LNCaP clone FGC (cell line): ENCODE results near the gene CD96.

Source experiments
- DNase-seq: peaks from one replicate; pipeline ENCODE4 v3.0.0-alpha.2; 2011; ENCODE audit warnings: low read depth
- H3K4me3 ChIP-seq: 2 replicates; pipeline ENCODE4 v1.5.1; 2011; ENCODE audit warnings: mild to moderate bottlenecking, low read depth, low read length, control low read depth
- TF ChIP-seq, protein P1 (sequence below): IDR thresholded peaks from 2 replicates; pipeline ENCODE4 v1.5.1; 2012; ENCODE audit warnings: mild to moderate bottlenecking; ENCODE audit not compliant: control insufficient read depth, insufficient read depth; ENCODE audit errors: extremely low read depth

The CD96 gene

GRCh38 chr3:111607240-111607920 is 65.4 kb downstream of the CD96 start:
- no peak overlapping the region for H3K4me3 ChIP-seq
- DNase-seq: no peak
- TF ChIP-seq, protein P1, sequence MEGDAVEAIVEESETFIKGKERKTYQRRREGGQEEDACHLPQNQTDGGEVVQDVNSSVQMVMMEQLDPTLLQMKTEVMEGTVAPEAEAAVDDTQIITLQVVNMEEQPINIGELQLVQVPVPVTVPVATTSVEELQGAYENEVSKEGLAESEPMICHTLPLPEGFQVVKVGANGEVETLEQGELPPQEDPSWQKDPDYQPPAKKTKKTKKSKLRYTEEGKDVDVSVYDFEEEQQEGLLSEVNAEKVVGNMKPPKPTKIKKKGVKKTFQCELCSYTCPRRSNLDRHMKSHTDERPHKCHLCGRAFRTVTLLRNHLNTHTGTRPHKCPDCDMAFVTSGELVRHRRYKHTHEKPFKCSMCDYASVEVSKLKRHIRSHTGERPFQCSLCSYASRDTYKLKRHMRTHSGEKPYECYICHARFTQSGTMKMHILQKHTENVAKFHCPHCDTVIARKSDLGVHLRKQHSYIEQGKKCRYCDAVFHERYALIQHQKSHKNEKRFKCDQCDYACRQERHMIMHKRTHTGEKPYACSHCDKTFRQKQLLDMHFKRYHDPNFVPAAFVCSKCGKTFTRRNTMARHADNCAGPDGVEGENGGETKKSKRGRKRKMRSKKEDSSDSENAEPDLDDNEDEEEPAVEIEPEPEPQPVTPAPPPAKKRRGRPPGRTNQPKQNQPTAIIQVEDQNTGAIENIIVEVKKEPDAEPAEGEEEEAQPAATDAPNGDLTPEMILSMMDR: no peak

DNA sequence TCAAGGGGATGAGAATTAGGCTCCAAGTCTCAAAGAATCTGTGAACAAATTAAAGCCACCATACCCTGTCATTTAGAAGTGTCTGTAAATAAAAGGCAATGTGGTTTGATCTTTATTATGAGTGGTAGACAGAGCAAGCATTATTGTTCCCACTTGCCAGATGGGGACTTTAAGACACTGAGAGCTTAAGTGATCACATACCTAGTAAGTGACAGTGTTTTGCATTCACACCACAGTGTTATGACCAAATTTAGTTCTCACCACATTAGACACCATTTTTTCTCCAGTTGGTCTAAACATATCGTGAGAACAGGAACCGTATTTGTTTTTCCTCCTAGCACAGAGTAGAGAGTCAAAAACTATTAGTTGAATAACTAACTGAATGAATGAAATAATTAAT is 66.4 kb downstream of the CD96 start:
- DNase-seq: no peak
- TF ChIP-seq, protein P1: no peak
- H3K4me3 ChIP-seq: no peak overlapping the region

GRCh38 chr3:111609700-111610099 is 67.7 kb downstream of the CD96 start:
- TF ChIP-seq, protein P1: no peak
- H3K4me3 ChIP-seq: no peak overlapping the region
- DNase-seq: no peak

- no peak overlapping the region for H3K4me3 ChIP-seq
- DNase-seq: no peak
- TF ChIP-seq, protein P1: no peak
Observed at GRCh38 chr3:111610189-111610588, 68.2 kb downstream of the CD96 start.

DNA sequence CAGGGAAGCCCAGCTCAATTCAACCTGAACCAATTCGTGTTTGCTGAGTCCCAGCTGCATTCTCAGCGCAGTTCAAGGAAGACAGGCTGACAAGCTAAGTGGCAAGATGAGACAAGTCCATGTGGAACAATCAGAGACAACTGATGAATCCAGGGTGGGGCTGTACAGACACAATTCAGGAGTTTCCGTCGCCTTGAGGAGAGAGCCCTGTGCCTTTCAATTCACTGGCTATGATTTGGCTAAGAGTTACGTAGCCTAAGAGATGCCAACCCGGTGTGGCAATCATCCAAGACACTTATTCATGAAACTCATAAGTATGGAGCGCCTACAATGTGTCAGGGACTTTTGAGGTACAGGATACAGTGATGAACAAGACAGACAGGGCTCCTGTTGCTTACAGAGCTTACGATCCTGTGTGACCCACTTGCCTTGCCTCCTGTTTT is 68.6 kb downstream of the CD96 start:
- TF ChIP-seq, protein P1: no peak
- DNase-seq: no peak
- no peak overlapping the region for H3K4me3 ChIP-seq

DNA sequence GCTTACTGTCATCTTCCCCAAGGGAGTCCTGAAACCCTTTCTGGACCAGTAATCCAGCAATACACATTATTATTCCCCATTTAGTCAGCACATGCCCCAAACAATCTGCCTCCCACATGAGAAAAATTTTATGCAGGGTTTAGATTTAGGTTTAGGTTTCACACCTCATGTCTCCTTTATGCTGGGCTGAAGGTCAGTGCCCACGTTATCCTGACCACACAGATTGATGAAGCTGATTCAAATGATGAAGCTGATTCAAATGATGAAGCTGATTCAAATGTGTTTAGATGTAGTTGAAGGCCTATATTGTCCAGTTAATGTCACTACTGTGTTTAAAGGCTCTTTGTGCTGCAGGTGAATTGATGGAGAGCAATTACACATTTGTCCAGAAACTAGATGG is 71.3 kb downstream of the CD96 start:
- TF ChIP-seq, protein P1: no peak
- H3K4me3 ChIP-seq: no peak overlapping the region
- no peak for DNase-seq

DNA sequence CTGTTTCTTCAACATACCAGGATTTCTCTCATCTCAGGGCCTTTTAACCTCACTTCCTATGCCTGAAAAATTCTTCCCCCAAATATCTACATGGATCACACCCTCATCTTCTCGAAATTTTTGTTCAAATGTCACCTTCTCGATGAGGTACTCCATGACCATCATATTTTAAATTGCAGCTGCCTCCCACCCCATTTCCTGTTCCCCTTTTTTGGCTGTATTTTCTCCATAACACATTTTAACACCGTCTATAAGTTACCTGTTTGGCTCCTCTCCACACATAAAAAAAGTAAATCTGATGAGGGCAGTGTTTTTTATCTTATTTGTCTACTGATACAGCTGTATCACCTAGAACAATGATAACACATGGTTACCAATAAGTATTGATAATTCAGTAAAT is 73.9 kb downstream of the CD96 start:
- DNase-seq: no peak
- TF ChIP-seq, protein P1: no peak
- H3K4me3 ChIP-seq: no peak overlapping the region
